ENCODE data around the gene INHBB.

The INHBB gene

DNA sequence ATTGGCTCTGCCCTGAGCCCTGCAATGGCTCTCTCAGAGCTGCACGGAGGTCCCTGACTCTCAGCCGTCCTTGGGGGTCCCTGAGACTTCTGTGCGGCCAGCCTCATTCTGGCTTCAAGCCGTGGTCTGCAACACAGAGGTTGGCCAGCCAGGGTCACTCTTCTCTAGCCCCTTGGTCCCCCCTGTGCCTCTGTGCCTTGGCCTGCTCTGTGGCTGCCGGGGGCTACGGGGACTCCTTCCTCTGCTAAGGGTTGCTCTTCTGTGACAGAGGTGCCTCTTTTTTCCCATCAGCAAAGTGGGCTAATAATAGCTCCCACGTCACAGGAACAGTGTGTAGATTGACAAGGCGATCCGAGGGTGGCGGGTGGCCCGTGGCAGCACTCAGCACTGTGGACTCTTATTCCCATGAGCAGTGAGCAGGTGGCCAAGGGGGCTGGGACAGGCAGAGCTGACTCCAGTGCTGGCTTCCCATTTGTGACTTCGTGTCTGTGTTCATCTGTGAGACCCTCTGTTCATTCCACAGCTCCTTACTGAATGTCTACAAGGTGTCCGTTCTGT is 19.4 kb downstream of the INHBB start:
- Histone ChIP-seq H3K27ac (replicated peaks) (no peak overlapping the region), H3K27me3 (ENCODE audit: insufficient read depth, poor library complexity, severe bottlenecking) (no peaks in the 10 kb centered on the region), H3K4me3 (replicated peaks; ENCODE audit: insufficient read depth, low read length) (no peak overlapping the region)
- TF ChIP-seq SPI1 (IDR thresholded peaks at IDR 0.05; ENCODE audit: borderline replicate concordance, low read depth) = no peak
- TF ChIP-seq REST (IDR thresholded peaks at IDR 0.05; ENCODE audit: insufficient replicate concordance, low read depth) = no peak
- no peak for TF ChIP-seq POLR2AphosphoS5 (IDR thresholded peaks at IDR 0.05; ENCODE audit: low read depth)
- TF ChIP-seq, protein P1, sequence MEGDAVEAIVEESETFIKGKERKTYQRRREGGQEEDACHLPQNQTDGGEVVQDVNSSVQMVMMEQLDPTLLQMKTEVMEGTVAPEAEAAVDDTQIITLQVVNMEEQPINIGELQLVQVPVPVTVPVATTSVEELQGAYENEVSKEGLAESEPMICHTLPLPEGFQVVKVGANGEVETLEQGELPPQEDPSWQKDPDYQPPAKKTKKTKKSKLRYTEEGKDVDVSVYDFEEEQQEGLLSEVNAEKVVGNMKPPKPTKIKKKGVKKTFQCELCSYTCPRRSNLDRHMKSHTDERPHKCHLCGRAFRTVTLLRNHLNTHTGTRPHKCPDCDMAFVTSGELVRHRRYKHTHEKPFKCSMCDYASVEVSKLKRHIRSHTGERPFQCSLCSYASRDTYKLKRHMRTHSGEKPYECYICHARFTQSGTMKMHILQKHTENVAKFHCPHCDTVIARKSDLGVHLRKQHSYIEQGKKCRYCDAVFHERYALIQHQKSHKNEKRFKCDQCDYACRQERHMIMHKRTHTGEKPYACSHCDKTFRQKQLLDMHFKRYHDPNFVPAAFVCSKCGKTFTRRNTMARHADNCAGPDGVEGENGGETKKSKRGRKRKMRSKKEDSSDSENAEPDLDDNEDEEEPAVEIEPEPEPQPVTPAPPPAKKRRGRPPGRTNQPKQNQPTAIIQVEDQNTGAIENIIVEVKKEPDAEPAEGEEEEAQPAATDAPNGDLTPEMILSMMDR (IDR thresholded peaks at IDR 0.05; ENCODE audit: insufficient read depth, low read length) = no peak
- TF ChIP-seq GABPA (IDR thresholded peaks at IDR 0.05; ENCODE audit: low read depth) = no peak
- no peak for DNase-seq (ENCODE audit: low read depth in 1 of 2, low spot score in 1 of 2)

- no peaks in the 10 kb centered on the region for H3K27me3 ChIP-seq (ENCODE audit: insufficient read depth, poor library complexity, severe bottlenecking)
- TF ChIP-seq SPI1 (IDR thresholded peaks at IDR 0.05; ENCODE audit: borderline replicate concordance, low read depth) (no peak), GABPA (IDR thresholded peaks at IDR 0.05; ENCODE audit: low read depth) (no peak), POLR2AphosphoS5 (IDR thresholded peaks at IDR 0.05; ENCODE audit: low read depth) (no peak), REST (IDR thresholded peaks at IDR 0.05; ENCODE audit: insufficient replicate concordance, low read depth) (no peak)
- TF ChIP-seq, protein P1 (IDR thresholded peaks at IDR 0.05; ENCODE audit: insufficient read depth, low read length) = no peak
- no peak overlapping the region for H3K27ac ChIP-seq (replicated peaks)
- no peak for DNase-seq (ENCODE audit: low read depth in 1 of 2, low spot score in 1 of 2)
- H3K4me3 ChIP-seq (replicated peaks; ENCODE audit: insufficient read depth, low read length) = no peak overlapping the region
Measured at GRCh38 chr2:120366698-120367097, 20.8 kb downstream of the INHBB start.

- no peak for TF ChIP-seq REST (IDR thresholded peaks at IDR 0.05; ENCODE audit: insufficient replicate concordance, low read depth)
- TF ChIP-seq SPI1 (IDR thresholded peaks at IDR 0.05; ENCODE audit: borderline replicate concordance, low read depth) = no peak
- TF ChIP-seq, protein P1 (IDR thresholded peaks at IDR 0.05; ENCODE audit: insufficient read depth, low read length) = no peak
- no peak for TF ChIP-seq POLR2AphosphoS5 (IDR thresholded peaks at IDR 0.05; ENCODE audit: low read depth)
- no peak for TF ChIP-seq GABPA (IDR thresholded peaks at IDR 0.05; ENCODE audit: low read depth)
- Histone ChIP-seq H3K27ac (replicated peaks) (no peak overlapping the region), H3K4me3 (replicated peaks; ENCODE audit: insufficient read depth, low read length) (no peak overlapping the region), H3K27me3 (ENCODE audit: insufficient read depth, poor library complexity, severe bottlenecking) (no peaks in the 10 kb centered on the region)
- DNase-seq (ENCODE audit: low read depth in 1 of 2, low spot score in 1 of 2) = no peak
Measured at GRCh38 chr2:120367221-120367620, 21.3 kb downstream of the INHBB start.
